ENCODE results near the gene CHD1. TPM values are rescaled to one million over a fixed set of nuclear protein-coding genes. Genes with fewer than 3 reads are reported as not detected.

Gene CHD1
- total RNA-seq, 2 donors from 2014 or later = 20.4 to 20.6 TPM

GRCh38 chr5:98891591-98891990 is 37.2 kb downstream of the CHD1 start:
- H3K27ac ChIP-seq = no peak overlapping the region
- H3K4me1 ChIP-seq = no peaks in the 10 kb centered on the region
- DNase-seq (ENCODE audit: low spot score) = no peak
- no peaks in the 10 kb centered on the region for H3K27me3 ChIP-seq
- no peak for TF ChIP-seq CTCF (IDR thresholded peaks at IDR 0.05)
- H3K4me3 ChIP-seq = no peak overlapping the region
- H3K36me3 ChIP-seq = peaks cover 78% of the 10 kb centered on the region
- H3K9me3 ChIP-seq = no peaks in the 10 kb centered on the region

DNA sequence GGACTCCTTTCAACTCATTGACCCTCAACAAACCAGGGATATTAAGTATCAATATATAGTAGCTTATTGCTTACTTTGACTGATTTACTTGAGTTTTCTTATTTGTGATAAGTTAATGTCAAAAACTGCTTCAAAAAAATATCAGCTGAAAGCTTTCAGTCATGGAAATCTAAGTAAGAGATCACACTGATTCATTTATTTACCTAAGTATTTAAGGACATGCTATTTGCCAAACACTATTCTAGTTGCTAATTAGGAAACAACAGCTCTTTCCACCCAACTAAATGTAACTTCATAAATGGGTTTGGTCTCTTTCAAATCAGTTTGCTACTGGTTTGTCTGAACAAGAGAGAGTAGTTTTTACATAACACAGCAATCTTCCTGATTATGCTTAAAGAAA is 48.2 kb downstream of the CHD1 start:
- no peak for DNase-seq (ENCODE audit: low spot score)
- H3K4me1 ChIP-seq = no peaks in the 10 kb centered on the region
- H3K4me3 ChIP-seq = no peak overlapping the region
- H3K36me3 ChIP-seq = peaks cover 80% of the 10 kb centered on the region
- no peak overlapping the region for H3K27ac ChIP-seq
- no peaks in the 10 kb centered on the region for H3K9me3 ChIP-seq
- no peaks in the 10 kb centered on the region for H3K27me3 ChIP-seq
- TF ChIP-seq CTCF (IDR thresholded peaks at IDR 0.05) = no peak

DNA sequence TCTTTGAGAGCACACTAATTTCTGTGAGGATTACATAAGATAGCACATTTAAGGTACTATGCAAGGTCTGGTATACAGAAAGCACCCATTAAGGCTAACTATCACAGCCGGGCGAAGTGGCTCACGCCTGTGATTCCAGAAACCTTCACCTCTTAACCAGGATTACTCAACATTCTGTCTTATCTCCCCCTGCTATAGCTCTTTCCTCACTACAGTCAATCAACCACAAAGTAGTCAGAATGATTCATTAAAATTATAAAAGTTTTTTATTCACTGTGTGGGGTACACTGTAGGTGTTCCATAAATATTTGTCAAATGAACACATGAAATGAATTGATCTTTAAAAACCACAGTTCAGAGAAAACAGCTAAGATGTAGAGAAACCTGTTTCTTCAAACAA is 48.7 kb downstream of the CHD1 start:
- H3K27ac ChIP-seq = no peak overlapping the region
- no peaks in the 10 kb centered on the region for H3K27me3 ChIP-seq
- H3K9me3 ChIP-seq = no peaks in the 10 kb centered on the region
- no peak for TF ChIP-seq CTCF (IDR thresholded peaks at IDR 0.05)
- no peak overlapping the region for H3K4me3 ChIP-seq
- no peaks in the 10 kb centered on the region for H3K4me1 ChIP-seq
- peaks cover 76% of the 10 kb centered on the region for H3K36me3 ChIP-seq
- no peak for DNase-seq (ENCODE audit: low spot score)

DNA sequence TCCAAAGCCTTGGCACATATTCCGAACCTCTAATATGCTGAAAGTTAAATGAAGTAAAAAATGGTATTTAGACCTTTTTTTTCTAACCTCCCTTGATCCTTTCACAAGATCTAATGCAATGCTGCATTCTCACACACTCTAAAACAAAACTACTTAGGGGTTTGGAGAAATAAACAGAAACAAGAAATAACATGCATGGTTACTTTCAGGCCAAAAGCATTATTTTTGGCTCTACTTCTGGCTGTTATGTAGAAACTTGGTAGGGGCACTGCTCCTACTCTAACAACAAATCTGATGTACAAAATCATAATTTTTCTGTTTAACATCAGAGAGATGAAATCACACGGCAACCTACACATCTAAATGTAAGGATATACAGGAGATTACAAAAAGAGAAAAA is 51.2 kb downstream of the CHD1 start:
- no peak for DNase-seq (ENCODE audit: low spot score)
- no peaks in the 10 kb centered on the region for H3K9me3 ChIP-seq
- no peaks in the 10 kb centered on the region for H3K27me3 ChIP-seq
- no peak for TF ChIP-seq CTCF (IDR thresholded peaks at IDR 0.05)
- peaks cover 82% of the 10 kb centered on the region for H3K36me3 ChIP-seq
- H3K27ac ChIP-seq = no peak overlapping the region
- H3K4me1 ChIP-seq = no peaks in the 10 kb centered on the region
- no peak overlapping the region for H3K4me3 ChIP-seq

DNA sequence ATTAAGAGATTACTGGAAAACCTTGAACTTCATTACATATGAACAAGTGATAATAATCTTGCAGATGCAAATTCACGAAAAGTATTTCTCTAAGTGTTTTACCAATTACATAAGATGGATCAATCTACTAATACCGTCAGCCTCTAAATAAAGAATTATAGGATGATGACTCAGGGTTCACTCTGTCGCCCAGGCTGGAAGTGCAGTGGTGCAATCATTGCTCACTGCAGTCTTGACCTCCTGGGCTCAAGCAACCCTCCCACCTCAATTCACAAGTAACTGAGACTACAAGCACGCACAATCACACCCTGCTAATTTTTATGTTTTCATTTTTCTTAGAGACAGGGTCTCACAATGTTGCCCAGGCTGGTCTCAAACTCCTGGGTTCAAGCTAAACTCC is 56.1 kb downstream of the CHD1 start:
- no peak overlapping the region for H3K27ac ChIP-seq
- no peaks in the 10 kb centered on the region for H3K4me1 ChIP-seq
- H3K4me3 ChIP-seq = no peak overlapping the region
- no peak for DNase-seq (ENCODE audit: low spot score)
- H3K27me3 ChIP-seq = no peaks in the 10 kb centered on the region
- TF ChIP-seq CTCF (IDR thresholded peaks at IDR 0.05) = no peak
- H3K9me3 ChIP-seq = no peaks in the 10 kb centered on the region
- H3K36me3 ChIP-seq = peaks cover 69% of the 10 kb centered on the region

DNA sequence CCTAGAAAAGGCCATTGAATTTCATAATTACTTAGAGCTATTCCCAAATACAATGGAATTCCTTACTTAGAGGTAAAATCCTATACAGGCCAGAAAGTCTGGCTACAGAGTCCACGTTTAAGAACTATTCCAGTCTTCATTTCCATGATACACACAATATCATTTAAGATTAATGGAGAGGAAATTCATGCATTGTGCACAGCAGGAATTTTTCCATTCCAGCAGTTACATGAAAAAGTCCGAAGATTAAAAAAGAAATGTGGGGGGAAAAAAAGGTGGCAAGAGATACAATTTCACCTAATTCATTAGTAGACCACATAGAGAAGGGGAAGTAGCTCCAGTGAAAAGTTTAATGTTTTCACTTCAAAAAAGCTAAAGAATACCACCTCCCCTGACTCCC is 63.1 kb downstream of the CHD1 start:
- no peak for TF ChIP-seq CTCF (IDR thresholded peaks at IDR 0.05)
- no peak overlapping the region for H3K27ac ChIP-seq
- peaks cover 48% of the 10 kb centered on the region for H3K36me3 ChIP-seq
- no peaks in the 10 kb centered on the region for H3K9me3 ChIP-seq
- DNase-seq (ENCODE audit: low spot score) = no peak
- no peak overlapping the region for H3K4me3 ChIP-seq
- no peaks in the 10 kb centered on the region for H3K27me3 ChIP-seq
- no peaks in the 10 kb centered on the region for H3K4me1 ChIP-seq

All from right atrium auricular region (tissue), 2 donors.